Stimulated activated CD4-positive, alpha-beta T cell treated with anti-CD3 and anti-CD28 coated beads, TNF-alpha, amount 100 ng/mL, for 1 hour (primary cell): ENCODE measurements around the gene NUP214.
A peak's percentile ranks its signal among the peaks of the same experiment; 100 is the strongest.
"Not testable (repeated sequence)": the region's sequence is repeated elsewhere in the genome, so short reads cannot be mapped to it uniquely, and the experiment has no call there.

Source experiments
- DNase-seq, 3 donors: peaks; one replicate each; pipeline ENCODE4 v3.0.0-alpha.2; 2020; ENCODE audit warnings: low read depth in 3 of 3, low spot score in 1 of 3

Gene NUP214

GRCh38 chr9:131227959-131228460, 102.6 kb downstream of the NUP214 start:
- DNase-seq: no peak

GRCh38 chr9:131228988-131229387, 103.6 kb downstream of the NUP214 start:
- DNase-seq: no peak

- DNase-seq: no peak
Measured at GRCh38 chr9:131233556-131233955, 108.2 kb downstream of the NUP214 start.

- no peak for DNase-seq
Measured at GRCh38 chr9:131233995-131234394, 108.6 kb downstream of the NUP214 start.

GRCh38 chr9:131234799-131235479, 109.6 kb downstream of the NUP214 start:
- no peak for DNase-seq

GRCh38 chr9:131235480-131235851, 110.1 kb downstream of the NUP214 start:
- no peak for DNase-seq

GRCh38 chr9:131236161-131236560, 110.8 kb downstream of the NUP214 start:
- no peak for DNase-seq

- no peak for DNase-seq
Measured at GRCh38 chr9:131236761-131237160, 111.4 kb downstream of the NUP214 start.

- DNase-seq: no peak
Measured at GRCh38 chr9:131237291-131237690, 111.9 kb downstream of the NUP214 start.

- DNase-seq: peak; percentile 61 to 68 (median 62)
Measured at GRCh38 chr9:131237931-131238401, 112.6 kb downstream of the NUP214 start.

GRCh38 chr9:131238402-131239021, 113.1 kb downstream of the NUP214 start:
- no peak for DNase-seq

- no peak for DNase-seq
Measured at GRCh38 chr9:131239161-131239975, 114.0 kb downstream of the NUP214 start.

GRCh38 chr9:131240047-131240921, 114.9 kb downstream of the NUP214 start:
- no peak for DNase-seq

GRCh38 chr9:131244331-131244730, 118.9 kb downstream of the NUP214 start:
- not testable (repeated sequence) for DNase-seq

- no peak for DNase-seq
Measured at GRCh38 chr9:131246618-131247017, 121.2 kb downstream of the NUP214 start.

GRCh38 chr9:131252120-131252519, 126.7 kb downstream of the NUP214 start:
- no peak for DNase-seq

- DNase-seq: no peak
Measured at GRCh38 chr9:131253891-131254491, 128.6 kb downstream of the NUP214 start.

GRCh38 chr9:131254626-131255025, 129.2 kb downstream of the NUP214 start:
- no peak for DNase-seq

- no peak for DNase-seq
Measured at GRCh38 chr9:131255676-131256197, 130.4 kb downstream of the NUP214 start.
